GM12864 (cell line): Measurements from ENCODE around the gene MYCN.

ENCODE experiments used
- DNase-seq: peaks from one replicate; pipeline ENCODE4 v3.0.0-alpha.2; 2011; ENCODE audit warnings: low read depth
- H3K4me3 ChIP-seq: 2 replicates; pipeline ENCODE4 v1.5.1; 2011; ENCODE audit warnings: mild to moderate bottlenecking, low read depth, low read length, control low read depth
- TF ChIP-seq, protein P1 (sequence below): IDR thresholded peaks from 2 replicates; pipeline ENCODE4 v1.5.1; 2011; ENCODE audit warnings: low read depth, mild to moderate bottlenecking, moderate library complexity, low read length, control low read depth, inconsistent platforms; ENCODE audit errors: missing control alignments

MYCN gene

DNA sequence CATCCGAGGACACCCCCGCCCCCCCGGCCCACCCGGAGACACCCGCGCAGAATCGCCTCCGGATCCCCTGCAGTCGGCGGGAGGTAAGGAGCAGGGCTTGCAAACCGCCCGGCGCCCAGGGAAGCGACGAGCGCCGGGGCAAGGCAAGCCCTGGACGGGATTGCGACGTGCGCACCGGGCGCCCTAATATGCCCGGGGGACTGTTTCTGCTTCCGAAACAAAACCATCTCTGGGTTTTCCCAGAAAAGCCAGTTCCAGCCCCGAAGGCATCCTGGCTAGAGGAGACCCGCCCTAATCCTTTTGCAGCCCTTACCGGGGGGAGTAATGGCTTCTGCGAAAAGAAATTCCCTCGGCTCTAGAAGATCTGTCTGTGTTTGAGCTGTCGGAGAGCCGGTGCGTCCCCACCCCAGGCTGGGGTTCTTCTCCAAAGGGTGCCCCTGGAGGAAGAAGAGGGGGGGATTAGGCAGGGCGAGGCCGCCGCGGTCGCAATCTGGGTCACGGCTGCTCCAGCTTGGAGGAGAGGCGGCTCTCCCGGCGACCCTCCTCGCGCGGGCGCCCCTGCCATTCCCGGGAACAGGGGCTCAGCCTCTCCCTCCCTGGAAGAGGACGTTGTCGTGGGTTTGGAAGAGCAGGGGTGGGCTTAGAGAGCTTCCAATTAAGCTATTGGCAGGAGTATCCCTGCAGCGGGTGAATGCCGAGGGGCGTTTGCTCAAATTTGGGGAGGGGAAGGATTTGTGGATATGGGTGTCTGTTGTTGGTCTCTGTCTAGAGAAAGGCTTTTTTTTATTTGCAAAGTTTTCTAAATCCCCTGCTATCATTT lies 521 bp downstream of the MYCN start:
- no peak overlapping the region for H3K4me3 ChIP-seq
- no peak for DNase-seq
- TF ChIP-seq, protein P1, sequence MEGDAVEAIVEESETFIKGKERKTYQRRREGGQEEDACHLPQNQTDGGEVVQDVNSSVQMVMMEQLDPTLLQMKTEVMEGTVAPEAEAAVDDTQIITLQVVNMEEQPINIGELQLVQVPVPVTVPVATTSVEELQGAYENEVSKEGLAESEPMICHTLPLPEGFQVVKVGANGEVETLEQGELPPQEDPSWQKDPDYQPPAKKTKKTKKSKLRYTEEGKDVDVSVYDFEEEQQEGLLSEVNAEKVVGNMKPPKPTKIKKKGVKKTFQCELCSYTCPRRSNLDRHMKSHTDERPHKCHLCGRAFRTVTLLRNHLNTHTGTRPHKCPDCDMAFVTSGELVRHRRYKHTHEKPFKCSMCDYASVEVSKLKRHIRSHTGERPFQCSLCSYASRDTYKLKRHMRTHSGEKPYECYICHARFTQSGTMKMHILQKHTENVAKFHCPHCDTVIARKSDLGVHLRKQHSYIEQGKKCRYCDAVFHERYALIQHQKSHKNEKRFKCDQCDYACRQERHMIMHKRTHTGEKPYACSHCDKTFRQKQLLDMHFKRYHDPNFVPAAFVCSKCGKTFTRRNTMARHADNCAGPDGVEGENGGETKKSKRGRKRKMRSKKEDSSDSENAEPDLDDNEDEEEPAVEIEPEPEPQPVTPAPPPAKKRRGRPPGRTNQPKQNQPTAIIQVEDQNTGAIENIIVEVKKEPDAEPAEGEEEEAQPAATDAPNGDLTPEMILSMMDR = no peak

DNA sequence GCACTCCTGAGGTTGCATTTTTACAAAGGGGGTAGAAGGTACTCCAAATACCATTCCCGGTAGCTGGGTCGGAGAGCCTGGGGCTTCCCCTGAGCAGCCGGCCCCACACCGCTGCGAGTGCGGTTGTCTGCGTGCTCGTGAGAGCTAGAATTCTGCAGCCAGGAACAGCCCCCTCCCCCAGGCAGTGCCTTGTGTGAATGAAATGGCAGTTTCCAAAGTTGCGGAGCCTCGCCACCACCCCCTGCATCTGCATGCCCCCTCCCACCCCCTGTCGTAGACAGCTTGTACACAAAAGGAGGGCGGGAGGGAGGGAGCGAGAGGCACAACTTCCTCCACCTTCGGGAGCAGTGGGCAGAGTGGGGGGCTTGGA lies 1.1 kb downstream of the MYCN start:
- no peak for DNase-seq
- TF ChIP-seq, protein P1 = no peak
- no peak overlapping the region for H3K4me3 ChIP-seq

DNA sequence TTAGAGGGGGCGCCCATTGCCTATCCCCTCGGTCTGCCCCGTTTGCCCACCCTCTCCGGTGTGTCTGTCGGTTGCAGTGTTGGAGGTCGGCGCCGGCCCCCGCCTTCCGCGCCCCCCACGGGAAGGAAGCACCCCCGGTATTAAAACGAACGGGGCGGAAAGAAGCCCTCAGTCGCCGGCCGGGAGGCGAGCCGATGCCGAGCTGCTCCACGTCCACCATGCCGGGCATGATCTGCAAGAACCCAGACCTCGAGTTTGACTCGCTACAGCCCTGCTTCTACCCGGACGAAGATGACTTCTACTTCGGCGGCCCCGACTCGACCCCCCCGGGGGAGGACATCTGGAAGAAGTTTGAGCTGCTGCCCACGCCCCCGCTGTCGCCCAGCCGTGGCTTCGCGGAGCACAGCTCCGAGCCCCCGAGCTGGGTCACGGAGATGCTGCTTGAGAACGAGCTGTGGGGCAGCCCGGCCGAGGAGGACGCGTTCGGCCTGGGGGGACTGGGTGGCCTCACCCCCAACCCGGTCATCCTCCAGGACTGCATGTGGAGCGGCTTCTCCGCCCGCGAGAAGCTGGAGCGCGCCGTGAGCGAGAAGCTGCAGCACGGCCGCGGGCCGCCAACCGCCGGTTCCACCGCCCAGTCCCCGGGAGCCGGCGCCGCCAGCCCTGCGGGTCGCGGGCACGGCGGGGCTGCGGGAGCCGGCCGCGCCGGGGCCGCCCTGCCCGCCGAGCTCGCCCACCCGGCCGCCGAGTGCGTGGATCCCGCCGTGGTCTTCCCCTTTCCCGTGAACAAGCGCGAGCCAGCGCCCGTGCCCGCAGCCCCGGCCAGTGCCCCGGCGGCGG lies 1.7 kb downstream of the MYCN start:
- DNase-seq = no peak
- TF ChIP-seq, protein P1 = no peak
- no peak overlapping the region for H3K4me3 ChIP-seq

DNA sequence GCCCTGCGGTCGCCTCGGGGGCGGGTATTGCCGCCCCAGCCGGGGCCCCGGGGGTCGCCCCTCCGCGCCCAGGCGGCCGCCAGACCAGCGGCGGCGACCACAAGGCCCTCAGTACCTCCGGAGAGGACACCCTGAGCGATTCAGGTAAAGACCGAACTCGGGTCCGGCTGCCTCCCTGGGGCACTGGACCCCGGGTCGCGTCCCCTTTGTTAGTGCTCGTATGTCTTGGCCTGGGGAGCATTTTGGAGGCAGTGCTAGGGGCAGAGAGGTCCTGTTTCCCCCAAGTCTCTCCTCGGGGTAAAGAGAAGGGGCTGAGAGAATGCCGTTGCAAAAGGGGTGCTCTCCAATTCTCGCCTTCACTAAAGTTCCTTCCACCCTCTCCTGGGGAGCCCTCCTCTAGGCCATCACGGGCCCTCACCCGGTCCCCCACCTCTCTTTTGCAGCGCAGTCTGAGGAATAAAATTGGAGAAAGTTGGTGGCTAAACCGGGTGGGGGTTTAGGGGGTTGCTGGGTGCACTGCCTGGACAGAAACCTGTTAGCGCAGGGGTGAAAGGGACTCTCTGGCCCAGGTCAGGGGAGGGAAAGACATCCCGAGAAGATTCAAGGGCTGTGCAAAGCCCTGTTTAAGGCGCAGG lies 2.5 kb downstream of the MYCN start:
- TF ChIP-seq, protein P1 = no peak
- DNase-seq = no peak
- no peak overlapping the region for H3K4me3 ChIP-seq

DNA sequence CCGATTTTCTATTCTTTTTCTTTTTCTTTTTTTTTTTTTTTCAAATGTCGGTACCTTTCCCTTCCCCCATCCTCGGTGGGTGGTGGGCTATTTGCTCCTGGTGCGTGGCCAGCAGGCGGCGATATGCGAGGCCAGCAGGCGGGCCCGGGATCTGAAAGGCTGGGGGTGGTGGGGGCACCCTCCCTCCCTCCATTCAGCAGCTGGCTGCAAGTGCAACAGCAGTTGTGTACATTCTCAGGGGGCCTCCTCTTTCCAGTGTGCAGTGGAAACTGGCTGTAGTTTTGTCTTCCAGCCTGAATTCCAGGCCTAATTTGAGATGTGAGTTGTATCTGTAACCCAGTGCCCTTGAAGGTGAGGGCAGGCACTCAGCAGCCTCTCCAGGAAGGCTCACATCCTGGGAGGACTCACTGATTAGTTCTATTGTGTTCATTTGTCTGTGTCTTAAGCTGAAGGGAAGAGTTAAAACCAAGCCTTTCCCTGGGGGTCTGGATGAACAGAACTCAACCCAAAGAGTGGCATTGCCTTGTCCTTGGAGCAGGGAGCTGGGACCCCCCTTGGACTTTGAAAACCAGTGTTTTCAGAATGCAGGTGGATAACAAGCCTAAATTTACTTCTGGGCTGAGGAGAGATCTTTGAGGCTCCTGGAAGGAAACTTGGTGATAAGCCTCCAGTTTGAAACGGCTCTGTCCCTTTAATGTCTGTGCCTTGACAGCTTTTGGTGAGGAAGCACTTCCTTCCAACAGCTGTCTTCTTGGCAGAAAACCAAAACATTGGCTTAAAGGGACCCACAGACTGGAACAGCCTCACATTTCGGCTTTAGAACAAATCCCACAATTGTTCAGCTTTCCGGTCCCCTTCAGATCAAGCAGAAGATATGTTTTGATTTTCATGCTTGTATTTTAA lies 3.3 kb downstream of the MYCN start:
- no peak overlapping the region for H3K4me3 ChIP-seq
- TF ChIP-seq, protein P1 = peak; percentile 32
- no peak for DNase-seq

DNA sequence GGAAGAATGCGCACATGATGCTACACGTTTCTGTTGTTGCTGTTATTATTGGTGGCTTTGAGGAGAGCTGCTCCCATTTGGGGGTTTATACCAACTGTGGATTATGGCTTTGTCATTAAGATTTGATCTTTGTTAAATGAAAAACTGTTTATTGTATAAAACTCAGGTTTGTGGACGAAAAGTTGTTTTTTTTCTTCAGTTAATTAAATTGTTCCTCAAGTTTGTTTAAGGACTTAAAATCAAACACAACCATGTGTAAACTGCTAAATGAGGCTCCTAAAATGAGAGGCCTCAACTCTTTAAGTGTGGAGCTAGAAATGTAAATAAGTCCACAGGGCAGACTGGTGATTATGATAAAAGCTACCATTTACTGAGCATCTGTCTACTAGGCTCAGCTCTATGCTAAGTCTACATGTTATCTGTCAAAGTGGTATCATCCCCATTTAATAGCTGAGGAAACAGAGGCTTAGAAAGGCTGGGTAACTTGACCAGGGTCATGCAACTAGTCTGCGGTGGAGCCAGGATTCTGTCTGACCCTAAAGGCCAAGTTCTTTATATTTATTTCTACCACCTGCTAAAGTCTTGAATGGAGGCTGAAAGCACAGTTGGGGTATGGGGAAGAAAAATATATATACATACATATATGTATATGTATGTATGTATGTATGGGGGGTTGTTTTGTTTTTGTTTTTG lies 4.1 kb downstream of the MYCN start:
- H3K4me3 ChIP-seq = no peak overlapping the region
- TF ChIP-seq, protein P1 = no peak
- no peak for DNase-seq
